GM21717 (cell line): Measurements from ENCODE around the gene DNAJC8.

Source experiments
- ATAC-seq: cut with Tn5 transposase; IDR thresholded peaks from one replicate; pipeline ENCODE4 v1.9.1; 2021; ENCODE audit warnings: mild to moderate bottlenecking, moderate library complexity; ENCODE audit not compliant: unreplicated experiment

The DNAJC8 gene

DNA sequence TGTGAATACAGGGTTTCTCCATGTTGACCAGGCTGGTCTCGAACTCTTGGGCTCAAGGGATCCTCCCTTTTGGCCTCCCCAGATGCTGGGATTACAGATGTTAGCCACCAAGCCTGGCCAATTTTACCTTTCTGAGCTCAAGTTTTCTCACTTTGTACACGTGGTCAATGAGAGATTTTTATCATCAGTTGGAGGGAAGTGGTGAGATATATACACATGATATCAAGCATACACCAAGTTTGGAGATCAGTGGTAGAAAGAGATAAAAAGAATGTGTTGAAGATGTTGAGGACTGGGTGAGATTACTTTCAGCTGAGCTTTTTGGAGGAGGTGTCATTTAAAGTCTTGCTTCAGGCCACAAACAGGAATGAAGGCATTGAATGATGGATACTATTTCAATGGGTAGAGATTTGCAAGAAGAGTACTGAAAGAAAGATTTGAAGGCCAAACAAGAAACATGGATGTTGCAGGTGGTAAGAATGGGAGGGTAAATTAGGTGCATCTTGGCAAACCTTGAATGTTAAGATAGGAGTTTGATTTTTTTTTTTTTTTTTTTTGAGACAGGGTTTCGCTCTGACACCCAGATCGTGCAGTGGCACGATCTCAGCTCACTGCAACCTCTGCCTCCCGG lies 23.5 kb upstream of the DNAJC8 start:
- no peak for ATAC-seq

DNA sequence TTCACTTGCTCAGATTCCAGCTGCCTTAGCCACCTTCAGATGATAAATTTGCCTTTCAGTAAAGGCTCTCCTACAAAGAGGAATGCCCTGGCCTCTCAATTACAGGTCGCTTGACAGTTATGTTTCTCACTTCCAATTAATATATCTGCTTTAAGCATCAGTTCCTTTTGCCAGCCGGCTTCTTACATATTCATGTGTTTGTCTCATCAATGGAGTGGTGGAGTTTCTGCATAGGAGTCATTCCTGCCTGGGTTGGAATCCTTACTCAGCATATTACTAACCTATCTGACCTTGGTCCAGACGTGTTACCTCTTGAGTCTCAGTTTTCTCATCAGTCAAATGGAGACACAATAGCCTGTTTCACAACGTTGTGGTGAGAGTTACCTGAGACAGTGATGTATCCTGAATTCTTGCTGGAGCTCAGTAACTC lies 17.1 kb upstream of the DNAJC8 start:
- no peak for ATAC-seq

GRCh38 chr1:28249013-28249865 lies 16.4 kb upstream of the DNAJC8 start:
- no peak for ATAC-seq

DNA sequence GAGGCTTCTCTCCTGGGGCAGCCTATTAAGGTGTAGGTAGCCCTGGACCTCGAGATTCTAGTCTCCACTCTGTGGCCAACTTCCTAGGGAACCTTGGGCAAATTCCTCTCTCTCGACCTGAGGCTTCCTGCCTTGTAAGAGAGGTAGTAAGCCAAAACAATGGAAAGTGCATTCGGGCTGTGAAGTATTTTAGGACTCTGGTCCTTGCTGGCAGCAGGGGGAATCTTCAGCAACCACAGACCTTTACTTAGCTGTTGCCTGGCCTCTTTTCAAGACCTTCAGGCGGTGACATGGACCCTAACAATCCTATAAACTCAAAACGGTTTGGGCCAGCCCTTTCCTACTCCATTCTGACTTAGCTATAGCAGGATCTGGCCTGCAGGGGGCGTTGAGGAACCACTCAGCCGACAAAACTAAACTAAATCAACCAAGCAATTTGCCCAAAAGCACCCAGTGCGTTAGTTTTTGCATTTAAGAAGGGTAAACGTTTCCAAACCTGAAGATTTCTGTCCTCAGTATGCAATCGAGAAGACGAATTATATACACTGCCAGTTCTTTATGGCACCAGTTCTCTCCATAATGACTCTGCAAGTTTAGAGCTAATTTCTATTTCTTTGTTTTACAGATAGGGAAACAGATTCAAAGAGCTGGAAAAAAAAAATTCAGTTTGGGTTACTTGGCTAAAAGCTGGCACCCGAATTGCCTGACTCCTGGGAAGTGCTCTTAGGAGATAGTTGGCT lies 15.6 kb upstream of the DNAJC8 start:
- ATAC-seq: no peak

- no peak for ATAC-seq
These were observed 14.9 kb upstream of the DNAJC8 start for GRCh38 chr1:28247612-28248272.

DNA sequence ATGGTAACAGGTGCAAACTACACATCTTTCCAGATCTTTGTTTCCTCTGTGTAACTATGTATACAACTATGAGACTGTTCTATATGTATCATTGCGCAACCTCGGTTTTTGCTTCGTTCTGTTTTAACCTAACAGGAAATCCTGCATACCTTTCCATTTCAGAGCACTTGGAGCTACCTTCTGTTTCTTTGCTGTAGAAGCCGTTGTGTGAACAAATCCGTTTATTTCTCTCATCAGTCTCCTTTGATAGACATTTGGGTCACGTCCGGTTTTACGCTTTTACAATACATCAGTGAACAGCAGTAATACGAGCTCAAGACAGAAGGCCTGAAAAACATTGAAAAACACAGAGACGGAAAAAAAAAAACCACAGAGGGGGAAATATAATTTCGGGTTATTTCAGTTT lies 13.6 kb upstream of the DNAJC8 start:
- ATAC-seq: no peak

DNA sequence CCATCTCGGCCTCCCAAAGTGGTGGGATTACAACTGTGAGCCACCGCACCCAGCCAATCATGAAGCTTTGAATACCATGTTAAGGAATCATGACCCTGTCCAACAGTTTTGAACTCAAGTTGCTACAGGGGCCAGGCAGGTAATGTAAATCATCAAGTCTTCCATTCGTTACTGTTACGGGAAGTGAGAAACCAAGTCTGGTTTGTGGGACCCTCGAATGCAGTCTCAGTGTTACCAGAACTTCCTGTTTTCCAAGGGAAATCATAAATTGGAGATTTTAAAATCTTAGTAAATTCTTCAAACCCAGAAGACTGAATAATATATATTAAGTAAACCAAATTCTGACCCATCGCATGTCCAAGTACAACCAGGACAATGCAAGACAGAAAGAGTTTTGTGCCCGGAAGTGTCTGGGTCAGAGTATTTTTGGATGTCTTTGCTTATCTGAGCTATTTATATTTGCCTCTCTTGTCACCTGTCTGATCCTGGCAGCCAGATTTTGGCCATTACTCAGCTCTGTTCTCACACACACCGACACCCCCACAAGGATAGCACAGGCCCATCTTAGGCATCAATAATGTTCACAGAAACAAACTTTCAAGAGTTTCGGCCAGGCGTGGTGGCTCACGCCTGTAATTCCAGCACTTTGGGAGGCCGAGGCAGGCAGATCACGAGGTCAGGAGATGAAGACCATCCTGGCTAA lies 11.9 kb upstream of the DNAJC8 start:
- no peak for ATAC-seq

DNA sequence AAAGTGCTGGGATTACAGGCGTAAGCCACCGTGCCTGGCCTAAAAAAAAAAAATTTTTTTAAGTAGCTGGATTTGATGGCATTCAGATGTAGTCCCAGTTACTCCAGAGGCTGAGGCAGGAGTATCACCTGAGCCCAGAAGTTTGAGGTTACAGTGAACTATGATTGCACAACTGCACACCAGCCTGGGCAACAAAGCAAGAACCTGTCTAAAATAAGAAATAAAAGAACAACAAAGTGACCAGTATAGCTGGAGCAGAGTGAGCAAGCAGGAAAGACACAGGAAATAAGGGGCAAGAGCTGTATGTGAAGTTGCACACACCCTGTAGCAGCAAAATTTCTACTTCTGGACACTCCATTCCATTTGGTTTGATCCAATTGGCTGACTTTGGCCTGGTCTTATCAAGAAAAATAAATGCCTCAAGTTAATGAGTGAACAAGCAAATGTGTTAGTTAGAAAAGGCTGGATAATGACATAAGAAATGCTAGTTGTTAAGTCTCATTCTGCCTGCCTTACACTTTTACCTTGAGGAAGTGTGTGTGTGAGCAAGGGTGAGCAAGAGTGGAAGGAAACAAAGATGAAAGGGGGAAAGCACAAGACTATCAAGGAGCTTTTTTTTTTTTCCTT lies 11.0 kb upstream of the DNAJC8 start:
- no peak for ATAC-seq

DNA sequence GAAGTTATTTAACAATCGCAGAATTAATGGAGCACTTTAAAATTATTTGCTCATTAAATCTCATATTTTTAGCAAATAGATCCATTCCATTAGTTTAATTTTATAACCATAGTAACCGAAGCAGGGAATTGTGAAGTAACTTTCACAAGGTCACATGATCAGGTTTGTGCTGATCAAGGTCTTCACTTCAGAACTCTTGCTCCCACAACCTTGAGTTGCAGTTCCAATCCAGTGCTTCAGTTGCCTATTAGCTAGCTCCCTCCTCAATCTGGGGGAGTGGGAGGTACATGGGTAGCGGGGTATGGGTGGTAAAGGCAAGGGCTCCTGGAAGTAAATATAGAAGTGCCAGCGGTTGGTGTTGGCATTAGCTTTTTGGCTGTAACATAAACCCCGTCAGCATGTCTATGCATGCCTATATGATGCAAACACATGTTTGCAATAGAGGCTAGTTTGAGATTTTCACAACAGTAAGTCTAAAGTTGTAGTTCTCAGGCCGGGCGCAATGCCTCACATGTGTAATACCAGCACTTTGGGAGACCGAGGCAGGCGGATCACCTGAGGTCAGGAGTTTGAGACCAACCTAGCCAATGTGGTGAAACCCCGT lies 8.9 kb upstream of the DNAJC8 start:
- no peak for ATAC-seq

DNA sequence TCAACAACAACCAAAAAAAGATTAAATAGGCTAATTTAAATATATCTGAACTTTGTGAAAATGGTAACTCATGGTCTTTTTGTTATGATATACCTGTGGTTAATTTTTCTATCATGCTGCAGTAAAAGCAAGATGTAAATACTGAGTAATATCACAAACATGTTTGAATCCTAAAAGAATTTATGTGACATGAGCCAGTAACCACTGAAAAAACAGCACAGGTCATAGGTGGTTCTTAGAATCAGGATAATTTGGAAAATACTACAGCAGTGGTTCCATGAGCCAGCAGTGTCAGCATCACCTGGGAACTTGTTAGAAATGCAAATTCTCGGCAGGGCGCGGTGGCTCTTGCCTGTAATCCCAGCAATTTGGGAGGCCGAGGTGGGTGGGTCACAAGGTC lies 7.2 kb upstream of the DNAJC8 start:
- no peak for ATAC-seq

DNA sequence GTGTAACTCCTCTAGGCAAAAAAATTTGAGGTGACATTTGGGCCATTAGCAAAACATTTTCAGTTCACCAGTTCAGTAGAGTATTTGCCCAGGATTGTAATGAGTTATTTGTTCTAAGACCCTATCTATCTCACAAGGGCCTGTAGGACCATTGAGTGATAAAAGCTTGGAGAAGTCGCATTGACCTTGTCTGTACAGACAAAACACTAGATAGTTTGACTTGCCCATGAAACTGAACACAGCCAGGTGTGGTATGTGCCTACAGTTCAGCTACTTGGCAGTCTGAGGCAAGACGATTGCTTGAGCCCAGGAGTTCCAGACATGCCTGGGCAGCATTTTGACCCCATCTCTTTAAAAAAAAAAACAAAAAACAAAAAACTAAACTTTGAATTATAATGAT lies 6.2 kb upstream of the DNAJC8 start:
- no peak for ATAC-seq

- ATAC-seq: no peak
These were observed 4.0 kb upstream of the DNAJC8 start for GRCh38 chr1:28236656-28237322.

- peak; percentile 85 for ATAC-seq
These were observed 3.2 kb upstream of the DNAJC8 start, which contains the start of gene ATP5IF1 for GRCh38 chr1:28235755-28236655. Gene ATP5IF1, plus strand, starts transcription at chr1:28236124. Its CDS starts 60 bp downstream, at chr1:28236184.

GRCh38 chr1:28233264-28233606 lies 406 bp upstream of the DNAJC8 start:
- ATAC-seq: no peak

DNA sequence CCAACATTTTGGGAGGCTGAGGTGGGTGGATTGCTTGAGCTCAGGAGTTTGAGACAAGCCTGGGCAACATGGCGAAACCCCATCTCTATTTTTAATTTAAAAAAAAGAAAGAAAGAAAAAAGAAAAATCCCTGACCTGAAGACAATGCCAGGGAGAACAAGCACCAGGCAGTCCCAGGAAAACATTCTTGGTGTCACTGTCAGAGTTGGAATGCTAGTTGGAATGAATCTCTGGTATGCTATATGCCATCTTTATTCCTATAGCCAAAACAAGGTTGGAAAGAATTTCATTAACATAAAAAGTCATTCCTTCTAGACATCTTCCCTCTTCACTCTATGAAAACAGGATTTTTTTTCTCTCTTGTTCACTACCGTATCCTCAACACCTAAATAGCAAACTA lies 2.8 kb downstream of the DNAJC8 start:
- ATAC-seq: no peak

GRCh38 chr1:28229089-28229488 lies 3.7 kb downstream of the DNAJC8 start:
- no peak for ATAC-seq

GRCh38 chr1:28213315-28213714 lies 19.5 kb downstream of the DNAJC8 start:
- ATAC-seq: no peak

DNA sequence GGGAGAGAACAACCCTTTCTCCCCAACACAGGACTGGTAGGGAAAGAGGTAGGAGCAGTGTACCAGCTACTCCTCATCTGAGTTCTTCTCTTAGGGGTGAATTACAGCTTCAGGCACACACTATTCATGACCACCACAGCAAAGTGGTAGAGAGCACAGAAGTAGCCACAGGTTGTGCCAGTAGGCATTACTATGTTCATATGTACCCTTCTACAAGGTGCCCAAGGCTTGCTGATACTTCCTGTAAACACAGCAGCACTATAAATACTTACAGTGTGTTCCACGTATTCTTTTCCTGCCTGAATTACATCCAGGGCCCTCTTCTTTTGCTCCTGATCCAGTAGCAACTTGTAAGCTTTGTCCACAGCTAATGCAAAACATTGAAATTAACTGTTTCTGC lies 23.1 kb downstream of the DNAJC8 start:
- no peak for ATAC-seq
